H9 (cell line): ENCODE measurements around the gene MST1. TPM values are rescaled to one million over a fixed set of nuclear protein-coding genes. Genes with fewer than 3 reads are reported as not detected.

Experiments used
- DNase-seq: peaks from one replicate; pipeline ENCODE4 v3.0.0-alpha.2; 2017
- H2AFZ ChIP-seq: one replicate; pipeline ENCODE4 v1.6.1; 2013; ENCODE audit warnings: mild to moderate bottlenecking, low read length, control low read depth, moderate library complexity
- H2AK5ac ChIP-seq: 2 replicates; pipeline ENCODE4 v1.6.1; 2013; ENCODE audit warnings: low read length, control low read depth, mixed read lengths; ENCODE audit not compliant: insufficient read length
- H2BK120ac ChIP-seq: one replicate; pipeline ENCODE4 v1.6.1; 2013; ENCODE audit warnings: low read depth, mild to moderate bottlenecking, low read length, control low read depth, inconsistent platforms; ENCODE audit not compliant: poor library complexity, severe bottlenecking
- H2BK12ac ChIP-seq: 2 replicates; pipeline ENCODE4 v1.6.1; 2013; ENCODE audit warnings: low read length, control low read depth, mixed read lengths, low read depth; ENCODE audit not compliant: insufficient read length
- H2BK15ac ChIP-seq: 2 replicates; pipeline ENCODE4 v1.6.1; 2013; ENCODE audit warnings: low read depth, low read length, control low read depth
- H2BK20ac ChIP-seq: one replicate; pipeline ENCODE4 v1.6.1; 2013; ENCODE audit warnings: low read depth, mild to moderate bottlenecking, low read length, control low read depth, inconsistent platforms; ENCODE audit not compliant: poor library complexity, severe bottlenecking
- H2BK5ac ChIP-seq: 2 replicates; pipeline ENCODE4 v1.6.1; 2013; ENCODE audit warnings: low read length, control low read depth, mixed read lengths; ENCODE audit not compliant: insufficient read length
- H3K14ac ChIP-seq: 2 replicates; pipeline ENCODE4 v1.6.1; 2013; ENCODE audit warnings: low read length, control low read depth; ENCODE audit not compliant: insufficient read depth
- H3K18ac ChIP-seq: 2 replicates; pipeline ENCODE4 v1.6.1; 2013; ENCODE audit warnings: low read depth, mild to moderate bottlenecking, mixed read lengths, low read length, control low read depth; ENCODE audit not compliant: insufficient read length
- H3K23ac ChIP-seq: 2 replicates; pipeline ENCODE4 v1.6.1; 2013; ENCODE audit warnings: low read length, control low read depth, mixed read lengths, low read depth; ENCODE audit not compliant: insufficient read length
- H3K23me2 ChIP-seq: 2 replicates; pipeline ENCODE4 v1.6.1; 2013; ENCODE audit warnings: low read depth, mild to moderate bottlenecking, mixed read lengths, low read length, control low read depth; ENCODE audit not compliant: insufficient read length, poor library complexity, severe bottlenecking
- H3K27ac ChIP-seq: 2 replicates; pipeline ENCODE4 v1.5.1; 2013; ENCODE audit warnings: low read length, control low read depth, mixed read lengths, low read depth; ENCODE audit not compliant: insufficient read length
- H3K27me3 ChIP-seq: 2 replicates; pipeline ENCODE4 v1.6.1; 2013; ENCODE audit warnings: low read length, control low read depth, inconsistent platforms; ENCODE audit not compliant: insufficient read depth
- H3K4ac ChIP-seq: 2 replicates; pipeline ENCODE4 v1.6.1; 2013; ENCODE audit warnings: low read depth, mild to moderate bottlenecking, control low read depth, inconsistent platforms, low read length, moderate library complexity
- H3K4me1 ChIP-seq: 2 replicates; pipeline ENCODE4 v1.6.1; 2013; ENCODE audit warnings: low read length, control low read depth, inconsistent platforms; ENCODE audit not compliant: insufficient read depth
- H3K4me2 ChIP-seq: 2 replicates; pipeline ENCODE4 v1.6.1; 2013; ENCODE audit warnings: low read length, control low read depth, mixed read lengths; ENCODE audit not compliant: insufficient read length, insufficient read depth
- H3K56ac ChIP-seq: 2 replicates; pipeline ENCODE4 v1.6.1; 2013; ENCODE audit warnings: low read depth, mild to moderate bottlenecking, mixed read lengths, low read length, control low read depth; ENCODE audit not compliant: insufficient read length
- H3K79me1 ChIP-seq: 2 replicates; pipeline ENCODE4 v1.6.1; 2013; ENCODE audit warnings: low read depth, mild to moderate bottlenecking, moderate library complexity, low read length, control low read depth, inconsistent platforms; ENCODE audit not compliant: insufficient read depth, poor library complexity, severe bottlenecking
- H3K79me2 ChIP-seq: 2 replicates; pipeline ENCODE4 v1.6.1; 2013; ENCODE audit warnings: low read length, control low read depth, inconsistent platforms; ENCODE audit not compliant: insufficient read depth
- H3K9ac ChIP-seq: 2 replicates; pipeline ENCODE4 v1.6.1; 2013; ENCODE audit warnings: low read length, control low read depth, mixed read lengths; ENCODE audit not compliant: insufficient read length; ENCODE audit errors: extremely low read depth
- H3K9me3 ChIP-seq: one replicate; pipeline ENCODE4 v1.6.1; 2013; ENCODE audit warnings: low read depth, low read length, inconsistent platforms; ENCODE audit not compliant: control insufficient read depth
- H3T11ph ChIP-seq: one replicate; pipeline ENCODE4 v1.6.1; 2013; ENCODE audit warnings: mild to moderate bottlenecking, low read length, control low read depth, inconsistent platforms
- H4K20me1 ChIP-seq: one replicate; pipeline ENCODE4 v1.6.1; 2013; ENCODE audit not compliant: control insufficient read depth, insufficient read length, insufficient read depth
- H4K5ac ChIP-seq: 2 replicates; pipeline ENCODE4 v1.6.1; 2013; ENCODE audit warnings: low read depth, mild to moderate bottlenecking, mixed read lengths, low read length, control low read depth; ENCODE audit not compliant: insufficient read length
- H4K8ac ChIP-seq: replicated peaks from 2 replicates; pipeline ENCODE4 v1.6.1; 2013; ENCODE audit warnings: low read length, control low read depth, mixed read lengths, low read depth; ENCODE audit not compliant: insufficient read length
- H4K91ac ChIP-seq: 2 replicates; pipeline ENCODE4 v1.6.1; 2013; ENCODE audit warnings: low read depth, mild to moderate bottlenecking, moderate library complexity, mixed read lengths, low read length, control low read depth; ENCODE audit not compliant: insufficient read length
- H3K27ac Mint-ChIP-seq, 3 experiments: 2 replicates in 2 of 3; 3 replicates in 1 of 3; pipeline ENCODE4 v1.8.0; 2020 to 2021; ENCODE audit warnings: mixed read lengths in 3 of 3, mild to moderate bottlenecking in 1 of 3, moderate library complexity in 1 of 3
- H3K27me3 Mint-ChIP-seq: 2 replicates; pipeline ENCODE4 v1.8.0; 2021; ENCODE audit warnings: low read depth, mild to moderate bottlenecking, moderate library complexity, mixed read lengths
- H3K36me3 Mint-ChIP-seq, 3 experiments: 2 replicates in 2 of 3; 3 replicates in 1 of 3; pipeline ENCODE4 v1.8.0; 2020 to 2021; ENCODE audit warnings: low read depth in 3 of 3, mixed read lengths in 3 of 3; ENCODE audit not compliant: insufficient read depth in 1 of 3
- H3K4me1 Mint-ChIP-seq, 2 experiments: 2 replicates each; pipeline ENCODE4 v1.8.0; 2020; ENCODE audit warnings: mixed read lengths in 2 of 2
- H3K4me3 Mint-ChIP-seq, 2 experiments: 2 replicates in 1 of 2; 3 replicates in 1 of 2; pipeline ENCODE4 v1.8.0; 2020 to 2021; ENCODE audit warnings: mild to moderate bottlenecking in 2 of 2, mixed read lengths in 2 of 2, moderate library complexity in 1 of 2
- H3K9me3 Mint-ChIP-seq, 2 experiments: 2 replicates in 1 of 2; 3 replicates in 1 of 2; pipeline ENCODE4 v1.8.0; 2020; ENCODE audit warnings: mild to moderate bottlenecking in 2 of 2, mixed read lengths in 2 of 2, moderate library complexity in 1 of 2
- WGBS: extraction: QIAGEN DNeasy Blood & Tissue Kit; methylation state at CpG from one replicate; pipeline ENCODE4 v1.1.7; 2013; ENCODE audit warnings: missing lambda C conversion rate, low lambda C conversion rate, mixed read lengths; ENCODE audit not compliant: insufficient read length; ENCODE audit errors: extremely low coverage; 5-methylcytosine and 5-hydroxymethylcytosine counted together
- total RNA-seq: library from RNA; stranded (reverse); gene quantifications from 2 replicates; pipeline ENCODE4 v1.2.1, GENCODE V29; 2021
- TF ChIP-seq, protein P1 (sequence below): fragments of 200-600 bp; sonication (generic); conservative IDR thresholded peaks from 3 replicates; pipeline ENCODE4 v1.8.0; 2021; ENCODE audit warnings: antibody characterized with exemption, mild to moderate bottlenecking

The MST1 gene
- total RNA-seq, 1 experiment from 2014 or later, result 8.9 TPM

DNA sequence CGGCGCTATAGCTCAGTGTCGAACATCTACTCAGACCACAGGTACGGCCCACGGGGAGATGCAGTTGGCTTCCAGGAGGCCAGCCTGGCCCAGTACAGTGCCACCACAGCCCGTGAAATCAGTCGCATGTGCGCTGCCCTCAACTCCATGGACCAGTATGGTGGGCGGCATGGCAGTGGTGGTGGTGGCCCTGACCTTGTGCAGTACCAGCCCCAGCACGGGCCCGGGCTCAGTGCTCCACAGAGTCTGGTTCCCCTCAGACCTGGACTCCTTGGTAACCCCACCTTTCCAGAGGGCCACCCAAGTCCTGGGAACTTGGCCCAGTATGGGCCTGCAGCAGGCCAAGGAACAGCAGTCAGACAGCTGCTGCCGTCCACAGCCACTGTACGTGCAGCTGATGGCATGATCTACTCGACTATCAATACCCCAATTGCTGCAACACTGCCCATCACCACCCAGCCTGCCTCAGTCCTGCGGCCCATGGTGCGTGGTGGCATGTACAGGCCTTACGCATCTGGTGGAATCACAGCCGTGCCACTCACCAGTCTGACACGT, 33.5 kb downstream of the MST1 start:
- H3K4me1 Mint-ChIP-seq, result no peaks in the 10 kb centered on the region
- WGBS, result no CpG with 5 or more reads among the region's 19 CpGs
- H4K8ac ChIP-seq, result no peak overlapping the region
- no peaks in the 10 kb centered on the region for H3K4me1 ChIP-seq
- no peak overlapping the region for H3K56ac ChIP-seq
- TF ChIP-seq, protein P1, sequence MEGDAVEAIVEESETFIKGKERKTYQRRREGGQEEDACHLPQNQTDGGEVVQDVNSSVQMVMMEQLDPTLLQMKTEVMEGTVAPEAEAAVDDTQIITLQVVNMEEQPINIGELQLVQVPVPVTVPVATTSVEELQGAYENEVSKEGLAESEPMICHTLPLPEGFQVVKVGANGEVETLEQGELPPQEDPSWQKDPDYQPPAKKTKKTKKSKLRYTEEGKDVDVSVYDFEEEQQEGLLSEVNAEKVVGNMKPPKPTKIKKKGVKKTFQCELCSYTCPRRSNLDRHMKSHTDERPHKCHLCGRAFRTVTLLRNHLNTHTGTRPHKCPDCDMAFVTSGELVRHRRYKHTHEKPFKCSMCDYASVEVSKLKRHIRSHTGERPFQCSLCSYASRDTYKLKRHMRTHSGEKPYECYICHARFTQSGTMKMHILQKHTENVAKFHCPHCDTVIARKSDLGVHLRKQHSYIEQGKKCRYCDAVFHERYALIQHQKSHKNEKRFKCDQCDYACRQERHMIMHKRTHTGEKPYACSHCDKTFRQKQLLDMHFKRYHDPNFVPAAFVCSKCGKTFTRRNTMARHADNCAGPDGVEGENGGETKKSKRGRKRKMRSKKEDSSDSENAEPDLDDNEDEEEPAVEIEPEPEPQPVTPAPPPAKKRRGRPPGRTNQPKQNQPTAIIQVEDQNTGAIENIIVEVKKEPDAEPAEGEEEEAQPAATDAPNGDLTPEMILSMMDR, result no peak
- no peak overlapping the region for H2BK20ac ChIP-seq
- H3K79me2 ChIP-seq, result no peaks in the 10 kb centered on the region
- no peak overlapping the region for H3K9ac ChIP-seq
- H3K27me3 ChIP-seq, result no peaks in the 10 kb centered on the region
- 0 out of 7 replicates have a peak overlapping the region, but pooled peaks of 1 of the 3 experiments have one; percentile 77 for H3K27ac Mint-ChIP-seq
- DNase-seq, result no peak
- H3K23ac ChIP-seq, result no peak overlapping the region
- H3K79me1 ChIP-seq, result no peaks in the 10 kb centered on the region
- no peak overlapping the region for H3K14ac ChIP-seq
- no peaks in the 10 kb centered on the region for H3K9me3 ChIP-seq
- H3K23me2 ChIP-seq, result no peaks in the 10 kb centered on the region
- H3K27me3 Mint-ChIP-seq, result no peaks in the 10 kb centered on the region
- no peak overlapping the region for H3T11ph ChIP-seq
- no peak overlapping the region for H2BK120ac ChIP-seq
- H2BK12ac ChIP-seq, result no peak overlapping the region
- no peak overlapping the region for H2AK5ac ChIP-seq
- H2BK5ac ChIP-seq, result no peak overlapping the region
- no peak overlapping the region for H3K27ac ChIP-seq
- H2BK15ac ChIP-seq, result no peak overlapping the region
- no peaks in the 10 kb centered on the region; a peak in 1 of 7 replicates for H3K36me3 Mint-ChIP-seq
- H3K18ac ChIP-seq, result no peak overlapping the region
- no peaks in the 10 kb centered on the region for H4K20me1 ChIP-seq
- H3K4me3 Mint-ChIP-seq, result no peak overlapping the region
- no peak overlapping the region for H2AFZ ChIP-seq
- no peak overlapping the region for H3K4me2 ChIP-seq
- H4K91ac ChIP-seq, result no peak overlapping the region
- H3K9me3 Mint-ChIP-seq, result no peaks in the 10 kb centered on the region
- H3K4ac ChIP-seq, result no peak overlapping the region
- H4K5ac ChIP-seq, result no peak overlapping the region
